Neural cell (in vitro differentiated cells): ENCODE results near the gene PFDN6. TPM values are rescaled to one million over a fixed set of nuclear protein-coding genes. Genes with fewer than 3 reads are reported as not detected.

Experiments
- H2AFZ ChIP-seq: fragments of 200-600, 300-800 bp; sonication (generic), shearing (Covaris generic); 2 replicates; pipeline ENCODE4 v1.6.0; 2014; ENCODE audit warnings: low read depth, mild to moderate bottlenecking, antibody characterized with exemption, low read length, moderate library complexity
- H3F3A ChIP-seq: fragments of 200-600 bp; shearing (Covaris generic); 2 replicates; pipeline ENCODE4 v1.6.1; 2016; ENCODE audit warnings: mild to moderate bottlenecking, moderate library complexity, mixed read lengths, antibody characterized with exemption, low read length; ENCODE audit not compliant: insufficient read depth, poor library complexity, severe bottlenecking
- H3K27ac ChIP-seq: fragments of 200-600, 300-800 bp; sonication (generic), shearing (Covaris generic); 2 replicates; pipeline ENCODE4 v1.5.1; 2014; ENCODE audit warnings: mild to moderate bottlenecking, low read length, moderate library complexity
- H3K27me3 ChIP-seq: fragments of 300-800, 200-600 bp; sonication (generic), shearing (Covaris generic); 2 replicates; pipeline ENCODE4 v1.6.0; 2014; ENCODE audit warnings: mild to moderate bottlenecking, low read depth, low read length, moderate library complexity; ENCODE audit not compliant: insufficient read depth
- H3K36me3 ChIP-seq: fragments of 300-800, 200-600 bp; sonication (generic), shearing (Covaris generic); 2 replicates; pipeline ENCODE4 v1.5.1; 2014; ENCODE audit warnings: mild to moderate bottlenecking, antibody characterized with exemption, low read length, moderate library complexity; ENCODE audit not compliant: insufficient read depth
- H3K4me2 ChIP-seq: fragments of 300-800, 200-600 bp; sonication (generic), shearing (Covaris generic); 2 replicates; pipeline ENCODE4 v1.6.0; 2014; ENCODE audit warnings: mild to moderate bottlenecking, low read length
- H3K4me3 ChIP-seq: fragments of 300-800, 200-600 bp; sonication (generic), shearing (Covaris generic); 2 replicates; pipeline ENCODE4 v1.5.1; 2014; ENCODE audit warnings: mild to moderate bottlenecking, low read length, moderate library complexity
- H3K79me2 ChIP-seq: fragments of 200-600 bp; shearing (Covaris generic); replicated peaks from 2 replicates; pipeline ENCODE4 v1.6.0; 2014; ENCODE audit warnings: mild to moderate bottlenecking, low read length, moderate library complexity; ENCODE audit not compliant: insufficient read depth
- H3K9ac ChIP-seq: fragments of 300-800, 200-600 bp; sonication (generic), shearing (Covaris generic); 2 replicates; pipeline ENCODE4 v1.6.1; 2016; ENCODE audit warnings: mild to moderate bottlenecking, low read length, mixed read lengths
- H3K9me2 ChIP-seq: fragments of 200-600 bp; shearing (Covaris generic); 2 replicates; pipeline ENCODE4 v1.6.1; 2016; ENCODE audit warnings: mild to moderate bottlenecking, low read length, mixed read lengths; ENCODE audit not compliant: insufficient read depth
- H3K9me3 ChIP-seq: fragments of 200-600, 300-800 bp; sonication (generic), shearing (Covaris generic); 2 replicates; pipeline ENCODE4 v1.6.1; 2016; ENCODE audit warnings: mild to moderate bottlenecking, mixed run types, low read length, moderate library complexity, mixed read lengths
- H4K20me1 ChIP-seq: fragments of 200-600 bp; shearing (Covaris generic); 2 replicates; pipeline ENCODE4 v1.6.1; 2016; ENCODE audit warnings: mild to moderate bottlenecking, mixed run types; ENCODE audit not compliant: insufficient read depth
- CTCF ChIP-seq: fragments of 450-650 bp; IDR thresholded peaks from 2 replicates; pipeline ENCODE4 v1.5.1; 2014; ENCODE audit warnings: antibody characterized with exemption, mild to moderate bottlenecking, moderate library complexity; ENCODE audit not compliant: poor library complexity, severe bottlenecking
- EP300 ChIP-seq: fragments of 450-650 bp; conservative IDR thresholded peaks from 2 replicates; pipeline ENCODE4 v1.6.1; 2014; ENCODE audit warnings: antibody characterized with exemption, mild to moderate bottlenecking, moderate library complexity; ENCODE audit not compliant: poor library complexity, severe bottlenecking
- EZH2 ChIP-seq: fragments of 200-600, 300-800 bp; shearing (Covaris generic), sonication (generic); IDR thresholded peaks from 2 replicates; pipeline ENCODE4 v1.6.1; 2014; ENCODE audit warnings: antibody characterized with exemption, low read length, borderline replicate concordance, mild to moderate bottlenecking; ENCODE audit not compliant: insufficient read depth, poor library complexity, severe bottlenecking
- MXI1 ChIP-seq: fragments of 450-650 bp; conservative IDR thresholded peaks from 2 replicates; pipeline ENCODE4 v1.6.1; 2014; ENCODE audit warnings: antibody characterized with exemption, mild to moderate bottlenecking; ENCODE audit not compliant: poor library complexity, severe bottlenecking
- POLR2AphosphoS5 ChIP-seq: IDR thresholded peaks from 2 replicates; pipeline ENCODE4 v1.6.1; 2012
- RAD21 ChIP-seq: fragments of 450-650 bp; conservative IDR thresholded peaks from 2 replicates; pipeline ENCODE4 v1.6.1; 2014; ENCODE audit warnings: antibody characterized with exemption, mild to moderate bottlenecking, moderate library complexity
- REST ChIP-seq: IDR thresholded peaks from 2 replicates; pipeline ENCODE4 v1.6.1; 2012; ENCODE audit warnings: borderline replicate concordance
- SMC3 ChIP-seq: fragments of 450-650 bp; conservative IDR thresholded peaks from 2 replicates; pipeline ENCODE4 v1.6.1; 2014; ENCODE audit warnings: antibody characterized with exemption, mild to moderate bottlenecking, moderate library complexity; ENCODE audit not compliant: poor library complexity
- TAF1 ChIP-seq: IDR thresholded peaks from 2 replicates; pipeline ENCODE4 v1.6.1; 2012; ENCODE audit warnings: low read depth
- polyA plus RNA-seq: library from polyadenylated mRNA; depleted of rRNA; stranded (reverse); fragments of >200 nt; gene quantifications from 2 replicates; pipeline ENCODE4 v1.2.3, GENCODE V29; 2014

Gene PFDN6
- polyA plus RNA-seq, 1 donor from 2014 or later = 109 TPM

GRCh38 chr6:33313709-33314514 is 24.5 kb downstream of the PFDN6 start, which contains the start of gene TAPBP:
TAPBP (minus strand) TSS chr6:33314078; CDS start chr6:33314041, 37 bp downstream.
- Histone ChIP-seq H3K4me2 (peak within 1 kb of the TSS; percentile 68), H3K9me2 (no peaks in the 10 kb centered on the region), H3K36me3 (no peaks in the 10 kb centered on the region), H3K27me3 (peaks cover 25% of the 10 kb centered on the region), H4K20me1 (no peaks in the 10 kb centered on the region), H3F3A (peaks cover 6% of the 10 kb centered on the region), H3K9me3 (no peaks in the 10 kb centered on the region), H3K79me2 (no peaks in the 10 kb centered on the region), H3K9ac (peak within 1 kb of the TSS; percentile 52), H3K27ac (peak within 1 kb of the TSS; percentile 31), H2AFZ (no peak within 1 kb of the TSS), H3K4me3 (peak within 1 kb of the TSS; percentile 68)
- no peak for TF ChIP-seq RAD21
- TF ChIP-seq POLR2AphosphoS5 = no peak
- TF ChIP-seq SMC3 = no peak
- TF ChIP-seq CTCF = no peak
- TF ChIP-seq MXI1 = no peak
- TF ChIP-seq REST = no peak
- no peak for TF ChIP-seq EP300
- TF ChIP-seq TAF1 = no peak
- TF ChIP-seq EZH2 = no peak

GRCh38 chr6:33314515-33314942 is 25.1 kb downstream of the PFDN6 start:
- no peak overlapping the region for H3K4me3 ChIP-seq
- peaks cover 6% of the 10 kb centered on the region for H3F3A ChIP-seq
- H4K20me1 ChIP-seq = no peaks in the 10 kb centered on the region
- H3K9me2 ChIP-seq = no peaks in the 10 kb centered on the region
- H2AFZ ChIP-seq = no peak overlapping the region
- H3K9me3 ChIP-seq = no peaks in the 10 kb centered on the region
- H3K36me3 ChIP-seq = peaks cover 4% of the 10 kb centered on the region
- TF ChIP-seq MXI1 (no peak), RAD21 (no peak)
- peaks cover 25% of the 10 kb centered on the region for H3K27me3 ChIP-seq
- no peaks in the 10 kb centered on the region for H3K79me2 ChIP-seq
- H3K27ac ChIP-seq = no peak overlapping the region
- H3K4me2 ChIP-seq = no peak overlapping the region
- no peak overlapping the region for H3K9ac ChIP-seq
